Stimulated activated CD4-positive, alpha-beta T cell treated with anti-CD3 and anti-CD28 coated beads, Interleukin-12 subunit alpha, Interleukin-12 subunit beta, amount 100 ng/mL, for 24 hours (primary cell): ENCODE data around the gene NME4.

Experiments
- DNase-seq, 2 experiments: peaks; one replicate each; pipeline ENCODE4 v3.0.0-alpha.2; 2020; ENCODE audit warnings: low read depth in 2 of 2

NME4 gene

DNA sequence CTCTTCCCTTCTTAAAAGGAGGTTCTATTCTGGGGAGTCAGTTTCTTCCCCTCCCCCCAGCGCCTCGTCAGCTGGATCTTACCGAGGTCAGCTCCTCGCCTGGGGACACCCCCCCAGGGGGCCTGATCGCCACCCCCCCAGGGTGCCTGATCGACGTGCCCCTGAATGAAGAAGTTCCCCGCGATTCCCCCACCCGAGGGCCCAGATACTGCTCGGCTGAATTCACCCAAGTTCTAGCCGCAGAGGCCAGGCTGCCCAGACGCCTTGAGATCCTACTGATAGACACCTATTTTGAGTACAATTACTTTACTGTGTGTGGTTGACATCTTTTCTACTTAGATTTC lies 29.9 kb downstream of the NME4 start:
- peak in 1 of 2 experiments; percentile 4 for DNase-seq

GRCh38 chr16:427250-427649 lies 30.3 kb downstream of the NME4 start:
- no peak for DNase-seq

- no peak for DNase-seq
Measured at GRCh38 chr16:430904-431303, 33.9 kb downstream of the NME4 start.

DNA sequence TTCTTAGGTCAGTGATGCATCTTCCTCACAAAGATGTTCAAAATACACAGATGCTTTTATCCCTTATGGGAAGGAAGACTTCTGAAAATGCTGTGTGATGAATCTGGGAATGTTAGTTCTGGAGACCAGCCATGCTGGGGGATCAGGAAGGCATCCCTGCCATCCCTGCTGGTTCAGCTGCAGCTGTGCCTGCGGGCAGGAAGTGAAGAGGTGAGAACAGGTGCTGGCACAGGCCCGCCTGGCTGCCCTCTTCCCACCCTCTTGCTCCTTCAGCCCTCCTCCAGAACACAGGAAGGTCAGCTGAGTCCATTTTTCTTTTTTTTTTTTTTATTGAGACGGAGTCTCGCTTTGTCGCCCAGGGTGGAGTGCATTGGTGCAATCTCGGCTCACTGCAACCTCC lies 43.6 kb downstream of the NME4 start:
- DNase-seq = no peak

GRCh38 chr16:441447-441846 lies 44.4 kb downstream of the NME4 start:
- DNase-seq = no peak

DNA sequence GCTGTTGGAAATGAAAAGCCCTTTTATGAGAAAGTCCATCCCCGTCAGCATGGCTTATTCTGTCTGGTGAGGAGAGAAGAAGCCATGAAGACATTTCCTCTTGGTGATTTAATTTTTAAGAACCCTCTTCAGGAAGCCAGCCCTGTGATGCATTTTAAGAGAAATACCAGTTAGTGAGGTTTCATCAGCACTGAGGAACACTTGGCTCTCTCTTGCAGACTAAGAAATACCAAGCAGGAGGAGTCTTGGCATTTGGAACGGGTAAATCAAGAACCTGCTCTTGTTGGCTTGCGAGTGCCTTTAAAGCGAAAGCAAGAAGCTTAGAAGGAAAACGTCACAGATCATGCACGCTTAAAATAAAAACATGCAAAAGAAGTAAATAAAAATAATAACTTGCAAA lies 46.0 kb downstream of the NME4 start:
- DNase-seq = no peak

DNA sequence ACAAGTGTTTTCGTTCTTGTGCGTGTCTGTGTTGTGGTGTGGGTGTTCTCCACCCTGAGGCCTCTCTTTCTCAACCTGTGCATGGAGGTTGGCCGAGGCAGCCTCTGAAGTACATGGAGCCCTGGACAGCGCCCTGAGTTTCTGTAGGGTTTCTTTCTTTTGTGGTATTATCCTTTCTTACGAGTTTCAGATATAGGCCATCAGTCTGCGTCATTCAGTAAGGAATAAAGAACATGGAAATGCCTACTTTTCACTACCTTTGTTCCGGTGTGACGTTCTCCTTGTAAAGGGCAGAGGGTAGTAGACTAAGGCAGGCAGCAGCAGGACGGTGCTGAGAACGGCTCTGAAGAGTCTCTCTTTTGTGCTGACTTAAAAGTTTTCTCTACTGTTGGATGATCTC lies 47.0 kb downstream of the NME4 start:
- no peak for DNase-seq

GRCh38 chr16:445566-445965 lies 48.6 kb downstream of the NME4 start:
- DNase-seq = no peak
